Ascending aorta (tissue), 2 donors: ENCODE results near the gene LHFPL6. TPM values are rescaled to one million over a fixed set of nuclear protein-coding genes. Genes with fewer than 3 reads are reported as not detected.

Source experiments
- DNase-seq, 2 donors: peaks; one replicate each; pipeline ENCODE4 v3.0.0-alpha.2; 2019; ENCODE audit warnings: low spot score in 2 of 2
- H3K27ac ChIP-seq, 2 donors: fragments of 200-600 bp; sonication (generic); one replicate each; pipeline ENCODE4 v1.5.1; 2016 to 2017; ENCODE audit warnings: mild to moderate bottlenecking in 1 of 2
- H3K27me3 ChIP-seq: fragments of 200-600 bp; sonication (generic); one replicate; pipeline ENCODE4 v1.5.1; 2017
- H3K36me3 ChIP-seq, 2 donors: fragments of 200-600 bp; sonication (generic); one replicate each; pipeline ENCODE4 v1.5.1; 2016
- H3K4me1 ChIP-seq, 2 donors: fragments of 200-600 bp; sonication (generic); one replicate each; pipeline ENCODE4 v1.5.1; 2016 to 2017; ENCODE audit warnings: mild to moderate bottlenecking in 1 of 2
- H3K4me3 ChIP-seq, 2 donors: fragments of 200-600 bp; sonication (generic); one replicate each; pipeline ENCODE4 v1.5.1; 2016 to 2017; ENCODE audit warnings: mild to moderate bottlenecking in 1 of 2
- H3K9me3 ChIP-seq, 2 donors: fragments of 200-600 bp; sonication (generic); one replicate each; pipeline ENCODE4 v1.5.1; 2016
- intact Hi-C: fragments of 100-400 bp; cut with DNase I; formaldehyde crosslinking; loops from one replicate; pipeline ENCODE4 v1.15.1; 2023
- total RNA-seq: library from RNA; depleted of rRNA; stranded (reverse); fragments of >200 nt; gene quantifications from one replicate; pipeline ENCODE4 v1.1.0, GENCODE V29; 2016
- TF ChIP-seq, protein P1 (sequence below), 3 experiments: fragments of 200-600 bp in 2 of 3; fragments of 450-650 bp in 1 of 3; sonication (generic) in 2 of 3; IDR thresholded peaks; one replicate each; pipeline ENCODE4 v1.5.1; 2016 to 2019; ENCODE audit warnings: antibody characterized with exemption in 3 of 3, mild to moderate bottlenecking in 1 of 3, moderate library complexity in 1 of 3

LHFPL6 gene
- total RNA-seq, 1 donor from 2014 or later = 69.4 TPM

DNA sequence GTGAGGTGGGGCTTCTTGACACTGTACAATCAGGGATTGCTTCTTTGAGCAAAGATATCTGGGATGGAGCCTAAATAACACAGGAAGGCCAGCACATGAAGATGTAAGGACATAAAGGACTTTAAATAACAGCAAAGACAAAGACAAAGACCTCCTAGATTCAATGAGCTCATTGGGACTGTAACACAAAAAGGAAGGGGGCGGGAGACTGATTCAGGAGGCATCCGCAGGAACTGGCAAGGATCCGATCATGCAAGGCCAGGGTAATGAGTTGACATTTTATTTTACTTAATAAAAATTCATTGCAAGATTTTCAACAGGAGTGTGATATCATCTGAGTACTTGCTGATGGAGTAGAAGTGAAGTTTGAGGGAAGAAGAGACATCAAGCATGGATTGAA, 121.5 kb downstream of the LHFPL6 start:
- no peak for DNase-seq
- TF ChIP-seq, protein P1, sequence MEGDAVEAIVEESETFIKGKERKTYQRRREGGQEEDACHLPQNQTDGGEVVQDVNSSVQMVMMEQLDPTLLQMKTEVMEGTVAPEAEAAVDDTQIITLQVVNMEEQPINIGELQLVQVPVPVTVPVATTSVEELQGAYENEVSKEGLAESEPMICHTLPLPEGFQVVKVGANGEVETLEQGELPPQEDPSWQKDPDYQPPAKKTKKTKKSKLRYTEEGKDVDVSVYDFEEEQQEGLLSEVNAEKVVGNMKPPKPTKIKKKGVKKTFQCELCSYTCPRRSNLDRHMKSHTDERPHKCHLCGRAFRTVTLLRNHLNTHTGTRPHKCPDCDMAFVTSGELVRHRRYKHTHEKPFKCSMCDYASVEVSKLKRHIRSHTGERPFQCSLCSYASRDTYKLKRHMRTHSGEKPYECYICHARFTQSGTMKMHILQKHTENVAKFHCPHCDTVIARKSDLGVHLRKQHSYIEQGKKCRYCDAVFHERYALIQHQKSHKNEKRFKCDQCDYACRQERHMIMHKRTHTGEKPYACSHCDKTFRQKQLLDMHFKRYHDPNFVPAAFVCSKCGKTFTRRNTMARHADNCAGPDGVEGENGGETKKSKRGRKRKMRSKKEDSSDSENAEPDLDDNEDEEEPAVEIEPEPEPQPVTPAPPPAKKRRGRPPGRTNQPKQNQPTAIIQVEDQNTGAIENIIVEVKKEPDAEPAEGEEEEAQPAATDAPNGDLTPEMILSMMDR (IDR thresholded peaks at IDR 0.05) = no peak
- intact Hi-C loops = no loop called here
- Histone ChIP-seq H3K27me3 (no peaks in the 10 kb centered on the region), H3K9me3 (no peaks in the 10 kb centered on the region), H3K4me3 (no peak overlapping the region), H3K36me3 (no peaks in the 10 kb centered on the region), H3K27ac (no peak overlapping the region), H3K4me1 (peaks cover 0 to 11% of the 10 kb centered on the region in 2 donors)

DNA sequence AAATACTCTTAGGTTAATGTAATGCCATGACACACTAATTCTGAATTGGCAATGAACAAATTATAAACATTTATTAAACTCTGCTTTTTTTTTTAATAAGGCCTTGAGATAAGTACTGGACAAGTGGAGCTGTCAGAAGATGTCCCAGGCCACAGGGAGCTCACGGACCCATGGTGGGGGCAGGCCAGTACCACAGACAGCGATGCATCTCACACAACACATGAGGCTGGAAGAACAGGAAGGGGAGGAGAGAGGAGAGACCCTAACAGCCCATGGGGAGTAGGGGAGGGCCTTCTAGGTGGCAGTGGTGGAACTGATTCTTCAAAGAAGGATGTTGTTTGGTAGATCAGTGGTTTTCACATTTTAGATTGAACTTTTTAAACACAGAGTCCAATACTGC, 128.4 kb downstream of the LHFPL6 start:
- Histone ChIP-seq H3K4me3 (no peak overlapping the region), H3K27me3 (no peaks in the 10 kb centered on the region), H3K27ac (no peak overlapping the region), H3K4me1 (peaks cover 0 to 5% of the 10 kb centered on the region in 2 donors), H3K36me3 (no peaks in the 10 kb centered on the region), H3K9me3 (no peaks in the 10 kb centered on the region)
- no peak for DNase-seq
- TF ChIP-seq, protein P1 (IDR thresholded peaks at IDR 0.05) = no peak
- intact Hi-C loops = no loop called here

DNA sequence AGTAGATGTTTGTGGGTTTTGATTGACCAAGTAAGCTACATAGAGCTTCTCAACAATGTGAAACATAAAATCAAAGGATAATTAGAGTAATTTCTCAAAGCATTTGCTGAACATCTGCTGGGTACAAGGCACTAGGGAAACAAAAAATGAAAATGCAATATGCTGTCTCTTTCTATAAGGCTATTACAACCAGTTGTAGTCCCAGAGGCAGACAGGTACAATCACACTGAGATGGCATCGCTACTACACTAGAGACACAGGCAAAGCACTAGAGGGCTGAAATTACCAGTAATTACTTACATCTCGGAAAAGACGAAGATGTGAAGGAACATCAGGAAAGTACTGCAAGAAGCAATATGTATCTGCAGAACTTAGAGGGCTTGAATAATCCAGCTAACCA, 133.3 kb downstream of the LHFPL6 start:
- Histone ChIP-seq H3K27ac (no peak overlapping the region), H3K27me3 (no peaks in the 10 kb centered on the region), H3K4me1 (no peaks in the 10 kb centered on the region), H3K36me3 (no peaks in the 10 kb centered on the region), H3K4me3 (no peak overlapping the region), H3K9me3 (no peaks in the 10 kb centered on the region)
- intact Hi-C loops = no loop called here
- no peak for DNase-seq
- TF ChIP-seq, protein P1 (IDR thresholded peaks at IDR 0.05) = no peak

DNA sequence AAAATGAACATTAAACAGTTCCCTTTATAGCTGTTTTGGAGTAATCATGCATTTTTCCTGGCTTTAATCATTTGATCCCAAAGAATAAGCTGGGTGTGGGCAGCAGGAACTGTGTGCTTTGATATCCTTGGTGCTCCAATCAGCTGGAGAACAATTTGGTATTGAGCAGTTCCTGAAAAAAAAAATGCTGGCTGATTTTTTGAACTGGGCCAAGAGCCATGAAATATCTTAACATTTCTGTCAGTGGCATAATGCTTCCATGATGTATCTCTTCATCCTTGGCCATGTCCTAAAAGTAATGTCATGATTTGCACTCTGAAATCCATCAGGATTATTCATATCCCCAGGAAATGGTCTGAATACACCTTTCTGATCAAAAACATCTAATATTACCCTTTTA, 134.7 kb downstream of the LHFPL6 start:
- no peaks in the 10 kb centered on the region for H3K27me3 ChIP-seq
- TF ChIP-seq, protein P1 (IDR thresholded peaks at IDR 0.05) = no peak
- H3K4me3 ChIP-seq = no peak overlapping the region
- H3K9me3 ChIP-seq = no peaks in the 10 kb centered on the region
- H3K36me3 ChIP-seq = no peaks in the 10 kb centered on the region
- intact Hi-C loops = no loop called here
- no peak for DNase-seq
- no peak overlapping the region for H3K27ac ChIP-seq
- no peaks in the 10 kb centered on the region for H3K4me1 ChIP-seq

DNA sequence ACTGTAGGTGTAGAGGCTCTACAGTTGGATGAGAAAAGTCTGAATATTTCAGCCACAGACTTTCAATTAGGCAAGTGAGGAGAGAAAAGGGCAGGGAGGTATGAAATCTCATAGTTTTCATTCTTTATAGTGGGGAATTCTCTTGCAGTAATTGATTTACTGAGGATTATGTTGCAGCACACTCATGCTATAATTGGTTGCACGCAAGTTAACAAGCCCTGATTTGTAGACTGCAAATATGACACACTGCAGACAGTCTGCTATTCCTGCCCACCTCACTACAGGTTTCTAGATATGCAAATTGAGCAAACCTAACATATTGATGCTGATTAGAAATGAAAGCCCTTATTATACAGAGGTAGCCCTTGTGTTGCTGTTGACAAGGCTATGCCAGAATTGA, 139.4 kb downstream of the LHFPL6 start:
- no peaks in the 10 kb centered on the region for H3K9me3 ChIP-seq
- no peak for DNase-seq
- H3K27me3 ChIP-seq = no peaks in the 10 kb centered on the region
- intact Hi-C loops = no loop called here
- H3K4me1 ChIP-seq = peaks cover 0 to 10% of the 10 kb centered on the region in 2 donors
- H3K27ac ChIP-seq = no peak overlapping the region
- H3K36me3 ChIP-seq = no peaks in the 10 kb centered on the region
- TF ChIP-seq, protein P1 (IDR thresholded peaks at IDR 0.05) = no peak
- no peak overlapping the region for H3K4me3 ChIP-seq

DNA sequence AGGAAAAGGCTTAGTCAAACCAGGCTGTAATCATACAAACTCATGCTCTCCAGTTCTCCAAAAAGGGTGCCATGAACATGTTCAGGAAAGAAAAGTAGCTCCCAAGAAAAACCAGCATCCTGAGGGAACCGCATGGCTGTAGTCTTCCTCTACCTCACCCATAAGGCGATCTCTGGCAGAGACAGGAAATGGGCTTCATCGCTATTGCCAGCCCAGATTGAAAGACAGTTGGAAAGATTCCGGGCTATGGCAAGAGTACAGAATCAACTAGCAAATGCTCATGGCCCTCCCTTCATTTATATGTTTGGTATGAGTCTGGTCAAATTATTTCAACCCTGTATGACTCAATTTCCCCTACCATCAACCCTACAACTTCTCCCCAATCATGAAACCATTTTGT, 140.1 kb downstream of the LHFPL6 start:
- intact Hi-C loops = no loop called here
- no peaks in the 10 kb centered on the region for H3K36me3 ChIP-seq
- peak overlapping the region; percentile 15 to 20 for H3K27ac ChIP-seq
- no peaks in the 10 kb centered on the region for H3K27me3 ChIP-seq
- no peak overlapping the region for H3K4me3 ChIP-seq
- no peak for DNase-seq
- peaks cover 0 to 10% of the 10 kb centered on the region in 2 donors for H3K4me1 ChIP-seq
- TF ChIP-seq, protein P1 (IDR thresholded peaks at IDR 0.05) = no peak
- H3K9me3 ChIP-seq = no peaks in the 10 kb centered on the region
